SU-DHL-6 (cell line): ENCODE results near the gene R3HDML.

ENCODE experiments used
- EZH2phosphoT487 ChIP-seq: fragments of 200-600 bp; sonication (generic), shearing (Covaris generic); conservative IDR thresholded peaks from 2 replicates; pipeline ENCODE4 v1.6.1; 2018; ENCODE audit warnings: mild to moderate bottlenecking, antibody characterized with exemption, low read length, moderate library complexity, mixed read lengths
- TF ChIP-seq, protein P1 (sequence below): fragments of 200-600 bp; sonication (generic); IDR thresholded peaks from one replicate; pipeline ENCODE4 v1.5.1; 2017; ENCODE audit warnings: antibody characterized with exemption, mild to moderate bottlenecking, low read length, moderate library complexity; ENCODE audit not compliant: insufficient read depth, poor library complexity, severe bottlenecking

GRCh38 chr20:44355498-44356352 lies 18.9 kb downstream of the R3HDML start, which contains the start of gene HNF4A:
- TF ChIP-seq, protein P1, sequence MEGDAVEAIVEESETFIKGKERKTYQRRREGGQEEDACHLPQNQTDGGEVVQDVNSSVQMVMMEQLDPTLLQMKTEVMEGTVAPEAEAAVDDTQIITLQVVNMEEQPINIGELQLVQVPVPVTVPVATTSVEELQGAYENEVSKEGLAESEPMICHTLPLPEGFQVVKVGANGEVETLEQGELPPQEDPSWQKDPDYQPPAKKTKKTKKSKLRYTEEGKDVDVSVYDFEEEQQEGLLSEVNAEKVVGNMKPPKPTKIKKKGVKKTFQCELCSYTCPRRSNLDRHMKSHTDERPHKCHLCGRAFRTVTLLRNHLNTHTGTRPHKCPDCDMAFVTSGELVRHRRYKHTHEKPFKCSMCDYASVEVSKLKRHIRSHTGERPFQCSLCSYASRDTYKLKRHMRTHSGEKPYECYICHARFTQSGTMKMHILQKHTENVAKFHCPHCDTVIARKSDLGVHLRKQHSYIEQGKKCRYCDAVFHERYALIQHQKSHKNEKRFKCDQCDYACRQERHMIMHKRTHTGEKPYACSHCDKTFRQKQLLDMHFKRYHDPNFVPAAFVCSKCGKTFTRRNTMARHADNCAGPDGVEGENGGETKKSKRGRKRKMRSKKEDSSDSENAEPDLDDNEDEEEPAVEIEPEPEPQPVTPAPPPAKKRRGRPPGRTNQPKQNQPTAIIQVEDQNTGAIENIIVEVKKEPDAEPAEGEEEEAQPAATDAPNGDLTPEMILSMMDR, result no peak
- no peak for TF ChIP-seq EZH2phosphoT487
